WTC11 (cell line): ENCODE measurements around the gene TMOD3.

Source experiments
- CTCF ChIP-seq: fragments of 200-600 bp; IDR thresholded peaks from 2 replicates; pipeline ENCODE4 v1.8.0; 2022; ENCODE audit warnings: antibody characterized with exemption
- TF ChIP-seq, protein P1 (sequence below): sonication (generic); formaldehyde crosslinking; IDR thresholded peaks from 2 replicates; pipeline ENCODE4 v1.8.1; 2022; ENCODE audit warnings: mild to moderate bottlenecking, missing genetic modification reagents, moderate library complexity, borderline replicate concordance

- TF ChIP-seq CTCF: no peak
- TF ChIP-seq, protein P1, sequence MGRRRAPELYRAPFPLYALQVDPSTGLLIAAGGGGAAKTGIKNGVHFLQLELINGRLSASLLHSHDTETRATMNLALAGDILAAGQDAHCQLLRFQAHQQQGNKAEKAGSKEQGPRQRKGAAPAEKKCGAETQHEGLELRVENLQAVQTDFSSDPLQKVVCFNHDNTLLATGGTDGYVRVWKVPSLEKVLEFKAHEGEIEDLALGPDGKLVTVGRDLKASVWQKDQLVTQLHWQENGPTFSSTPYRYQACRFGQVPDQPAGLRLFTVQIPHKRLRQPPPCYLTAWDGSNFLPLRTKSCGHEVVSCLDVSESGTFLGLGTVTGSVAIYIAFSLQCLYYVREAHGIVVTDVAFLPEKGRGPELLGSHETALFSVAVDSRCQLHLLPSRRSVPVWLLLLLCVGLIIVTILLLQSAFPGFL (CRISPR knock-in tag): no peak
These were observed 59.2 kb downstream of the TMOD3 start for GRCh38 chr15:51888593-51889195.
